Kidney tubule cell (primary cell): Measurements from ENCODE around the gene TRIP10.
"Not testable (repeated sequence)": the region's sequence is repeated elsewhere in the genome, so short reads cannot be mapped to it uniquely, and the experiment has no call there.

ENCODE experiments used
- DNase-seq: peaks from one replicate; pipeline ENCODE4 v3.0.0-alpha.2; 2018; ENCODE audit warnings: low spot score

TRIP10 gene, protein sequence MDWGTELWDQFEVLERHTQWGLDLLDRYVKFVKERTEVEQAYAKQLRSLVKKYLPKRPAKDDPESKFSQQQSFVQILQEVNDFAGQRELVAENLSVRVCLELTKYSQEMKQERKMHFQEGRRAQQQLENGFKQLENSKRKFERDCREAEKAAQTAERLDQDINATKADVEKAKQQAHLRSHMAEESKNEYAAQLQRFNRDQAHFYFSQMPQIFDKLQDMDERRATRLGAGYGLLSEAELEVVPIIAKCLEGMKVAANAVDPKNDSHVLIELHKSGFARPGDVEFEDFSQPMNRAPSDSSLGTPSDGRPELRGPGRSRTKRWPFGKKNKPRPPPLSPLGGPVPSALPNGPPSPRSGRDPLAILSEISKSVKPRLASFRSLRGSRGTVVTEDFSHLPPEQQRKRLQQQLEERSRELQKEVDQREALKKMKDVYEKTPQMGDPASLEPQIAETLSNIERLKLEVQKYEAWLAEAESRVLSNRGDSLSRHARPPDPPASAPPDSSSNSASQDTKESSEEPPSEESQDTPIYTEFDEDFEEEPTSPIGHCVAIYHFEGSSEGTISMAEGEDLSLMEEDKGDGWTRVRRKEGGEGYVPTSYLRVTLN

GRCh38 chr19:6739390-6739882 lies at the start of gene TRIP10:
TRIP10 (plus strand) TSS chr19:6739680; CDS start chr19:6739762, 82 bp downstream.
- DNase-seq: peak; percentile 80

GRCh38 chr19:6690160-6690885 lies 49.2 kb upstream of the TRIP10 start:
- DNase-seq: no peak

- DNase-seq: no peak
Measured at GRCh38 chr19:6691342-6691741, 48.1 kb upstream of the TRIP10 start.

DNA sequence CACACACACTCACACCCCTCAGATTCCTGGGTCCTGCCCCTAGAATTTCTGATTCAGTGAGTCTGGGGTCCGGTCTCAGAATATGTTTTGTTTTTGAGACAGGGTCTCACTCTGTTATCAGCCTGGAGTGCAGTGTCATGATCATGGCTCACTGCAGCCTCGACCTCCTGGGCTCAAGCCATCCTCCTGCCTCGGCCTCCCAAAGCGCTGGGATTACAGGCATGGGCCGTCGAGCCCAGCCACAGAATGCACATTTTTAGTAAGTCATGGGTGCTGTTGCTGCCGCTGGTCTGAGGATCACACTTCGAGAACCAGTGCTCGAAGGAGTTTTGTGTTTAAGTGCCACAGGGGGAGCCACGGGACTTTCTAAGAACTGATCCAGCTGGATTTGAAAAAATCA lies 47.5 kb upstream of the TRIP10 start:
- DNase-seq: no peak

GRCh38 chr19:6693056-6693471 lies 46.4 kb upstream of the TRIP10 start:
- no peak for DNase-seq

DNA sequence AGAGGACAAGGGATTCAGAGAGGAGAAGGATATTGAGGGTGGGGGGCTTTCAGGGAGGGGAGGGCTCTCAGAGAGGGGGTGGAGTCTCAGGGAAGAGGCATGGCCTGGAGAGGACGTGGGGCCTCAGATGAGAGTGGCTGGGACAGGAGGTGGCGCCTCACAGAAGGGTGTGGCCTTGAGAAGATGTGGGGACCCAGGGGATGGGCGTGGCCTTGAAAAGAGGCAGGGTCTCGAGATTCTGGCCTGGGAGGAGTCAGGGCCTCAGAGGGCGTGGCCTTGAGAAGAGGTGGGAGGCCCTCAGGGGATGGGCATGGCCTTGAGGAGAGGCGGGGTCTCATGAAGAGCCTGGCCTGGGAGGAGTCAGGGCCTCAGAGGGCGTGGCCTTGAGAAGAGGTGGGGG lies 45.8 kb upstream of the TRIP10 start:
- no peak for DNase-seq

- no peak for DNase-seq
Measured at GRCh38 chr19:6694147-6694815, 45.2 kb upstream of the TRIP10 start.

DNA sequence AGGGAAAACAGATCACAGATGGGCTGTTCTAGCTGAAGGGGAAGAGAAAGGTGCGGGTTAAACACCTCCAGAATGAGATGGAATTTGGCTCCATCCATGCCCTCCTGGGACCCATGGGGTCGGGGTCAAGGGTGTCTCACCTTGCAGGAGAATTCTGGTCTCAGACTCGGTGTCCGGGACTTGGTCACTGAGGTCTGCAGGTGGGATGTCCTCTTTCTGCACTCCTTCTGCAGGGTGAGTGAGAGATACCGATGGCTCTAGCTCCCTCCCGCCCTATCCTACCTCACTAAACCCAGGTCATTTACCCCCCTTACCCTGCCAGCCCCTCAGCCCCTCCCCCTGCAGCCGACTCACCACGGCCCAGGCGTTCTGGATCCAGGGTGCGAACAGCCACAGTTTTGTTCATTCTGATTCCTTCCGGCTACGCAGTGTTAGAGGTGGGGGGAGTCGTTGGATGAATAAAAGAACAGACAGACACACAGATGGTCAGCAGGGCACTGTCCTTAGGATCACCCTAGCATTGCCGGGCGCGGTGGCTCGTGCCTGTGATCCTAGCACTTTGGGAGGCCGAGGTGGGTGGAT lies 43.1 kb upstream of the TRIP10 start:
- no peak for DNase-seq

DNA sequence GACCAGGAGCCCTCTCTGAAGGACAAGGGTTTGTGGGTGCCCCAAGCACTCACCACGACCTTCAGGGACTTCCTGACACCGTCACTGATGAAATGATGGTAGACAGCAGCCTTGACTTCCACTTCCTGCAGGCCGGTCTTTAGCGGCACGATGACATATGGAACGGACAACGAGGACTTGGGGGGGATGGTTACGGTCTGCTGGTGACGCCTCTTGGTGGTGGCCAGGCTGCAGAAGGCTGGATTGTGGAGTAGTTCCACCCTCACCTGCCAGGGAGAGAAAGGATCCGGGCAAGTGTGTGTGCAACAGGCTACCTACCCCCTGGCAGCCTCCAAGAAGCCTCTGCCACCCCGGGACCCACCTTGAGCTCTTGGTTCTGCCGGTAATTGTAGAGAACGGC lies 42.2 kb upstream of the TRIP10 start:
- DNase-seq: no peak

DNA sequence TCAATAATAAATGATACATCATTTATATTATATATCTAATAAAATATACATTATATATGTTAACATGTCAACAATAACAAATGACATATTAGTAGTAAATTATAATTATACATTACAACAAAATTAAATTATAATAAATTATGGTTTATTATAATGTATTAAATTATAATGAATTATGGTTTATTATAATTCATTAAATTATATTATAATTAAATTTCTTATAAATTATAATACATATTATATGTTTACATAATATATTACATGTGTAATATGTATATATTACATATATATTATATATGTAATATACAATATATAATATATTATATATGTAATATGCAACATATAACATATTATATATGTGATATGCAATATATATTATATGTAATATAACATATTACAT lies 39.5 kb upstream of the TRIP10 start:
- no peak for DNase-seq

DNA sequence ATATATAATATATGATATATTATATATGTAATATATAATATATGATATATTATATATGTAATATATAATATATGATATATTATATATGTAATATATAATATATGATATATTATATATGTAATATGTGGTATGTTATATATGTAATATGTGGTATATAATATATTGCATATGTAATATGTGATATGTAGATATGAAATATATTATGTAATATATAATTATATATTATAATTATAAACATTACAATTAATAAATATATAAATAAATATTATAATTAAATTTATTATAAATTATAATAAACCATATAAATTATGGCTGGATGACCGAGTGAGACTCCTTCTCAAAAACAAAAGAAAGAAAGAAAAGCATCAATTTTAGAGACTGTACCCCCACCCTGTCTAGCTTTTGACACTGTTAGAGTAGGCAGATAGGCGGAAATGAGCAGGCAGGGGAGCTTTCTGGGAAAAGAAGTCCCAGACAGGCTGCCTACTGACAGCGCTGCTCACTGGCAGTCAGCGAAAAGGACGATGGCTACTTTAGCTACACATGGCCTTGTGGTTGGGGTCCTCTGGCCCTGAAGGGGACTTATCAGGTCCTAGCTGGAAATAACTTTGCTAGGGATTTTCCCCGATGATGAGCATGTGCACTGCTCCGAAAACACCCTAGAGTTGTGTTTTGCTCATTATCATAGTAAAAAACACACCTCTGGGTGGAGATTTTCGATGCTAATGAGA lies 38.7 kb upstream of the TRIP10 start:
- no peak for DNase-seq

GRCh38 chr19:6705931-6706632 lies 33.4 kb upstream of the TRIP10 start:
- DNase-seq: no peak

- no peak for DNase-seq
Measured at GRCh38 chr19:6706633-6706958, 32.9 kb upstream of the TRIP10 start.

DNA sequence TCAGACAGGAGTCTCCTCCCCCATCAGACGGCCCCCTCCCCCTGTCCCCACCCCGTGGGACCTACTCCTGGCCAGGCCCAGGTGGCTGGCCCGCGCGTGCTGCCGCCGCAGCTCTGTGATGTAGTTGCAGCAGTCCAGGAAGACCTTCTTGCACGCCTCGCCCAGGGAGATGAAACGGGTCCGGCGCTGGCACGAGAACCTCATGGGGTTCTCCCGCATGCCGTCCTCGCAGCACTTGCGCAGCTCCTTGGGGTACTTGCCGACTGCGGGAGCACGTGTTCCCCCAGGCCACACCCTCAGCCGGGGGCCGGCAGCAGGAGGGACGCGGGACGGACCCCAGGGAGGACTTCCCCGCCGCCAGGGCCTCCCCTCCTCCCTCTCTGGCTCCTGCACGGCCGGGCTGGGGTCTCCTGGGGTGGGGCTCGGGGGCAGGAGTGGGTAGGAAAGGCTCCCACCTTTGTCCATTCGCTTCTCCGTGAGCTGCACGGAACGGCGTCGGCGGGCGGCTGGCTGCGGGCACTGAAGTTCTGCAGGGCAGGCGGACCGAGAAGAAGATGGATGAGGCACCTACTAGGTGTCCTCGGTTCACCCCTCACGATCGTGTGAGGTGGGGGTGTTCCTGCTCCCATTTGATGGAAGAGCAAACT lies 32.3 kb upstream of the TRIP10 start:
- DNase-seq: no peak

DNA sequence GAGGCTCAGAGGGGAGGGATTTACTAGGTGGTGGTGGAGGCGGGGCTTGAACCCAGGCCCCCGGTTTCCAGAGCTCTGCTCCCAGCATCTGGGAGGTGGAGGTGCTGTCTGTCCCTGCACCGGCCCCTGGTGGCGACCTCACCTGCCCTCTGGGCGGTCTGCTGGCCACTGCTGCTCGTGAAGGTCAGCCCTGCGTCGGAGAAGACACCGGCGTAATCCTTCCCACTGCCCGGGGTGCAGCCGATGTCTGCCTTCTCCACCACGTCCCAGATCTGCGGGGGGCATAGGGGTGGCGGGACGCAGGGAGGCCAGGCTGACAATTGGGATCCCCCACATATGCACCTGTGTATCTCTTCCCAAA lies 31.8 kb upstream of the TRIP10 start:
- DNase-seq: no peak

- no peak for DNase-seq
Measured at GRCh38 chr19:6708346-6708745, 31.1 kb upstream of the TRIP10 start.

GRCh38 chr19:6708913-6709312 lies 30.6 kb upstream of the TRIP10 start:
- DNase-seq: not testable (repeated sequence)

- DNase-seq: no peak
Measured at GRCh38 chr19:6709549-6709948, 29.9 kb upstream of the TRIP10 start.

- no peak for DNase-seq
Measured at GRCh38 chr19:6710273-6711077, 29.0 kb upstream of the TRIP10 start.

DNA sequence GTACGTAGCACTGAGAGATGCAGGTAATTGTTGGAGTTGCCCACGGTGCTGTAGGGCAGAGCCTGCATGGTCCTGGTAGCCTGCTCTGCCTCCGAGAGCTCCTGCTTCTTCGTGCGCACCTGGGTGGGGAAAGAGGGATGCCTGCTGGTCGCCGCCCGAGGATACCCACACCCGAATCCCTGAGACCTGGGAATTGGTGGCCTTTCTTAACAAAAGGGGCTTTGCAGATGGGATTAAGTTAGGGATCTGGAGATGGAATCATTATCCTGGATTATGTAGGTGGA lies 28.5 kb upstream of the TRIP10 start:
- DNase-seq: no peak
